Endothelial cell of umbilical vein (primary cell): ENCODE data around the gene PDE3B.

ENCODE experiments used
- EZH2 ChIP-seq: IDR thresholded peaks from 2 replicates; pipeline ENCODE4 v1.6.1; 2012; ENCODE audit warnings: borderline replicate concordance, low read depth, mild to moderate bottlenecking, moderate library complexity, low read length, inconsistent platforms; ENCODE audit not compliant: severe bottlenecking
- FOS ChIP-seq: IDR thresholded peaks from 2 replicates; pipeline ENCODE4 v1.6.1; 2011; ENCODE audit warnings: mild to moderate bottlenecking, low read length, moderate library complexity, borderline replicate concordance; ENCODE audit not compliant: insufficient read depth
- GATA2 ChIP-seq: IDR thresholded peaks from 2 replicates; pipeline ENCODE4 v1.7.0; 2011; ENCODE audit warnings: low read depth, mild to moderate bottlenecking, moderate library complexity, mixed read lengths, low read length; ENCODE audit not compliant: insufficient read length, insufficient read depth
- JUN ChIP-seq: IDR thresholded peaks from 2 replicates; pipeline ENCODE4 v1.6.1; 2011; ENCODE audit warnings: borderline replicate concordance, low read depth; ENCODE audit not compliant: insufficient read length, insufficient read depth
- MAX ChIP-seq: IDR thresholded peaks from 2 replicates; pipeline ENCODE4 v1.6.1; 2011; ENCODE audit not compliant: insufficient read depth, insufficient read length
- MYC ChIP-seq: IDR thresholded peaks from one replicate; pipeline ENCODE4 v1.6.1; 2011; ENCODE audit warnings: mild to moderate bottlenecking, low read depth, low read length
- POLR2A ChIP-seq: IDR thresholded peaks from 2 replicates; pipeline ENCODE4 v1.6.1; 2012; ENCODE audit warnings: low read depth, mild to moderate bottlenecking, control low read depth, low read length
- POLR2AphosphoS5 ChIP-seq: IDR thresholded peaks from 2 replicates; pipeline ENCODE4 v1.6.1; 2012; ENCODE audit warnings: low read depth, mild to moderate bottlenecking, control low read depth, low read length, moderate library complexity; ENCODE audit not compliant: insufficient read depth
- TF ChIP-seq, protein P1 (sequence below), 2 donors: IDR thresholded peaks; 1 replicate in 1 of 2; 2 replicates in 1 of 2; pipeline ENCODE4 v1.5.1; 2011; ENCODE audit warnings: low read length in 2 of 2, mild to moderate bottlenecking in 2 of 2, moderate library complexity in 2 of 2, control low read depth in 1 of 2, inconsistent platforms in 1 of 2, low read depth in 1 of 2; ENCODE audit not compliant: insufficient read depth in 1 of 2; ENCODE audit errors: extremely low read depth in 1 of 2

GRCh38 chr11:14858404-14858803 lies 214.8 kb downstream of the PDE3B start:
- no peak for TF ChIP-seq FOS
- TF ChIP-seq, protein P1, sequence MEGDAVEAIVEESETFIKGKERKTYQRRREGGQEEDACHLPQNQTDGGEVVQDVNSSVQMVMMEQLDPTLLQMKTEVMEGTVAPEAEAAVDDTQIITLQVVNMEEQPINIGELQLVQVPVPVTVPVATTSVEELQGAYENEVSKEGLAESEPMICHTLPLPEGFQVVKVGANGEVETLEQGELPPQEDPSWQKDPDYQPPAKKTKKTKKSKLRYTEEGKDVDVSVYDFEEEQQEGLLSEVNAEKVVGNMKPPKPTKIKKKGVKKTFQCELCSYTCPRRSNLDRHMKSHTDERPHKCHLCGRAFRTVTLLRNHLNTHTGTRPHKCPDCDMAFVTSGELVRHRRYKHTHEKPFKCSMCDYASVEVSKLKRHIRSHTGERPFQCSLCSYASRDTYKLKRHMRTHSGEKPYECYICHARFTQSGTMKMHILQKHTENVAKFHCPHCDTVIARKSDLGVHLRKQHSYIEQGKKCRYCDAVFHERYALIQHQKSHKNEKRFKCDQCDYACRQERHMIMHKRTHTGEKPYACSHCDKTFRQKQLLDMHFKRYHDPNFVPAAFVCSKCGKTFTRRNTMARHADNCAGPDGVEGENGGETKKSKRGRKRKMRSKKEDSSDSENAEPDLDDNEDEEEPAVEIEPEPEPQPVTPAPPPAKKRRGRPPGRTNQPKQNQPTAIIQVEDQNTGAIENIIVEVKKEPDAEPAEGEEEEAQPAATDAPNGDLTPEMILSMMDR (IDR thresholded peaks at IDR 0.05; ENCODE audit: extremely low read depth in 1 of 2, insufficient read depth in 1 of 2, low read depth in 1 of 2, low read length in 2 of 2), result no peak
- TF ChIP-seq MYC, result no peak
- TF ChIP-seq POLR2A, result no peak
- no peak for TF ChIP-seq EZH2
- TF ChIP-seq POLR2AphosphoS5, result no peak
- TF ChIP-seq JUN, result no peak
- no peak for TF ChIP-seq MAX
- no peak for TF ChIP-seq GATA2
